T-cell (primary cell): ENCODE data around the gene KIAA2012. TPM values are rescaled to one million over a fixed set of nuclear protein-coding genes. Genes with fewer than 3 reads are reported as not detected.

ENCODE experiments used
- ATAC-seq, 4 experiments: fragments of 200-7000 bp in 3 of 4; fragments of 150-1000 bp in 1 of 4; cut with Tn5 transposase; replicated peaks in 1 of 4; 1 replicate in 3 of 4; 2 replicates in 1 of 4; pipeline ENCODE4 v1.10.0; 2021; ENCODE audit warnings: moderate library complexity in 3 of 4, mild to moderate bottlenecking in 2 of 4, moderate number of reproducible peaks in 1 of 4
- CTCF ChIA-PET, 2 donors: fragments of 300-600 bp; sonication (Branson Sonifier 250); formaldehyde crosslinking; loops; one replicate each; lab custom pipeline; 2022; ENCODE audit warnings: antibody characterized with exemption in 2 of 2; lab: Charles Lee
- POLR2A ChIA-PET, 2 donors: fragments of 300-600 bp; sonication (Branson Sonifier 250); formaldehyde crosslinking; loops; one replicate each; lab custom pipeline; 2022; ENCODE audit warnings: antibody characterized with exemption in 2 of 2; lab: Charles Lee
- DNase-seq, 35 experiments: peaks; one replicate each; pipeline versions ENCODE4 v3.0.0 to v3.0.0-alpha.2; 2013 to 2023
- H3K27ac ChIP-seq: one replicate; pipeline ENCODE4 v1.5.1; 2013; ENCODE audit warnings: low read length
- H3K27me3 ChIP-seq, 2 experiments: replicated peaks in 1 of 2; 1 replicate in 1 of 2; 2 replicates in 1 of 2; pipeline versions ENCODE4 v1.6.1 to v1.7.0; 2013; ENCODE audit warnings: low read length in 1 of 2, mixed read lengths in 1 of 2; ENCODE audit not compliant: control insufficient read depth in 2 of 2, insufficient read depth in 2 of 2; ENCODE audit errors: extremely low read depth in 1 of 2
- H3K36me3 ChIP-seq, 2 donors: 1 replicate in 1 of 2; 2 replicates in 1 of 2; pipeline versions ENCODE4 v1.6.1 to v1.7.0; 2013; ENCODE audit warnings: low read length in 1 of 2; ENCODE audit not compliant: control insufficient read depth in 2 of 2, insufficient read depth in 1 of 2; ENCODE audit errors: extremely low read depth in 1 of 2
- H3K4me1 ChIP-seq, 2 experiments: 1 replicate in 1 of 2; 2 replicates in 1 of 2; pipeline versions ENCODE4 v1.6.1 to v1.7.0; 2013; ENCODE audit warnings: low read length in 2 of 2, mixed read lengths in 1 of 2; ENCODE audit not compliant: insufficient read depth in 2 of 2, control insufficient read depth in 1 of 2; ENCODE audit errors: extremely low read depth in 1 of 2
- H3K4me3 ChIP-seq, 2 donors: 1 replicate in 1 of 2; 2 replicates in 1 of 2; pipeline versions ENCODE4 v1.5.1 to v1.7.0; 2013; ENCODE audit warnings: mild to moderate bottlenecking in 2 of 2, low read length in 1 of 2, moderate library complexity in 1 of 2; ENCODE audit not compliant: control insufficient read depth in 1 of 2; ENCODE audit errors: extremely low read depth in 1 of 2
- H3K9me3 ChIP-seq: 2 replicates; pipeline ENCODE4 v1.7.0; 2013
- H3K27ac Mint-ChIP-seq, 2 donors: one replicate each; pipeline ENCODE4 v1.8.0; 2020 to 2021; ENCODE audit warnings: mild to moderate bottlenecking in 2 of 2, mixed read lengths in 2 of 2
- H3K27me3 Mint-ChIP-seq, 2 donors: one replicate each; pipeline ENCODE4 v1.8.0; 2021 to 2022; ENCODE audit warnings: mixed read lengths in 2 of 2
- H3K36me3 Mint-ChIP-seq: one replicate; pipeline ENCODE4 v1.8.0; 2021; ENCODE audit warnings: mixed read lengths
- H3K4me1 Mint-ChIP-seq, 3 donors: one replicate each; pipeline ENCODE4 v1.8.0; 2020 to 2022; ENCODE audit warnings: mixed read lengths in 3 of 3, mild to moderate bottlenecking in 1 of 3
- H3K4me3 Mint-ChIP-seq, 3 donors: one replicate each; pipeline ENCODE4 v1.8.0; 2020 to 2022; ENCODE audit warnings: mild to moderate bottlenecking in 3 of 3, mixed read lengths in 3 of 3, moderate library complexity in 3 of 3
- H3K9me3 Mint-ChIP-seq, 3 donors: one replicate each; pipeline ENCODE4 v1.8.0; 2020 to 2022; ENCODE audit warnings: mixed read lengths in 3 of 3
- WGBS: methylation state at CpG from one replicate; pipeline ENCODE4 v1.1.5; 2013; ENCODE audit warnings: missing lambda C conversion rate; ENCODE audit not compliant: insufficient coverage; 5-methylcytosine and 5-hydroxymethylcytosine counted together
- total RNA-seq, 35 experiments: library from RNA in 6 of 35; stranded (reverse) in 6 of 35; fragments of 120-200 nt in 1 of 35; gene quantifications; one replicate each; pipeline versions ENCODE4 v1.2.1 to v1.2.4 and lab custom pipeline; 2013 to 2026

The KIAA2012 gene
- total RNA-seq, 5 donors from 2014 or later (not counting 1 experiment from before 2014, with no cell fraction given): not detected

- no peak overlapping the region for H3K4me3 ChIP-seq
- ChIA-PET POLR2A (no interaction called here), CTCF (no interaction called here)
- Mint-ChIP-seq H3K4me3 (no peak overlapping the region), H3K27me3 (peaks cover 3 to 8% of the 10 kb centered on the region in 2 donors), H3K9me3 (no peaks in the 10 kb centered on the region), H3K27ac (no peak overlapping the region), H3K36me3 (no peaks in the 10 kb centered on the region), H3K4me1 (no peaks in the 10 kb centered on the region)
- no peaks in the 10 kb centered on the region for H3K36me3 ChIP-seq
- no peak for ATAC-seq
- 96% methylated on average over 30 of the region's 36 CpGs for WGBS
- peaks cover 0 to 4% of the 10 kb centered on the region in 2 experiments for H3K27me3 ChIP-seq
- no peak for DNase-seq
- H3K27ac ChIP-seq: no peak overlapping the region
- H3K4me1 ChIP-seq: no peaks in the 10 kb centered on the region
- H3K9me3 ChIP-seq: no peaks in the 10 kb centered on the region
These were observed 63.5 kb downstream of the KIAA2012 start for GRCh38 chr2:202136526-202136925.

GRCh38 chr2:202140522-202141252 is 67.6 kb downstream of the KIAA2012 start:
- 71% methylated on average over 5 of the region's 12 CpGs for WGBS
- Histone ChIP-seq H3K4me3 (no peak overlapping the region), H3K4me1 (no peaks in the 10 kb centered on the region), H3K9me3 (no peaks in the 10 kb centered on the region), H3K36me3 (no peaks in the 10 kb centered on the region), H3K27ac (no peak overlapping the region), H3K27me3 (peaks cover 0 to 4% of the 10 kb centered on the region in 2 experiments)
- H3K27me3 Mint-ChIP-seq: peaks cover 3 to 8% of the 10 kb centered on the region in 2 donors
- H3K4me1 Mint-ChIP-seq: peaks cover 0 to 4% (median 2%) of the 10 kb centered on the region in 3 donors
- H3K27ac Mint-ChIP-seq: no peak overlapping the region
- ChIA-PET POLR2A (no interaction called here), CTCF (no interaction called here)
- no peak overlapping the region for H3K4me3 Mint-ChIP-seq
- ATAC-seq (no peak), DNase-seq (no peak)
- no peaks in the 10 kb centered on the region for H3K9me3 Mint-ChIP-seq
- H3K36me3 Mint-ChIP-seq: no peaks in the 10 kb centered on the region

- Mint-ChIP-seq H3K27ac (no peak overlapping the region), H3K9me3 (no peaks in the 10 kb centered on the region), H3K27me3 (peaks cover 3 to 8% of the 10 kb centered on the region in 2 donors), H3K4me3 (no peak overlapping the region), H3K4me1 (peaks cover 0 to 4% (median 2%) of the 10 kb centered on the region in 3 donors), H3K36me3 (no peaks in the 10 kb centered on the region)
- Histone ChIP-seq H3K36me3 (no peaks in the 10 kb centered on the region), H3K27ac (no peak overlapping the region), H3K4me3 (no peak overlapping the region), H3K27me3 (peaks cover 0 to 4% of the 10 kb centered on the region in 2 experiments), H3K9me3 (no peaks in the 10 kb centered on the region), H3K4me1 (no peaks in the 10 kb centered on the region)
- ChIA-PET POLR2A (no interaction called here), CTCF (no interaction called here)
- ATAC-seq (no peak), DNase-seq (no peak)
- whole genome bisulfite sequencing: no CpG with 5 or more reads among the region's 4 CpGs
These were observed 68.4 kb downstream of the KIAA2012 start for GRCh38 chr2:202141329-202141947.

- Mint-ChIP-seq H3K27ac (no peak overlapping the region), H3K4me3 (no peak overlapping the region), H3K36me3 (no peaks in the 10 kb centered on the region), H3K4me1 (peaks cover 0 to 4% (median 2%) of the 10 kb centered on the region in 3 donors), H3K27me3 (peaks cover 3 to 10% of the 10 kb centered on the region in 2 donors), H3K9me3 (no peaks in the 10 kb centered on the region)
- Histone ChIP-seq H3K4me3 (no peak overlapping the region), H3K4me1 (no peaks in the 10 kb centered on the region), H3K9me3 (no peaks in the 10 kb centered on the region), H3K27me3 (peaks cover 0 to 7% of the 10 kb centered on the region in 2 experiments), H3K27ac (no peak overlapping the region), H3K36me3 (no peaks in the 10 kb centered on the region)
- POLR2A ChIA-PET: no interaction called here
- WGBS: no CpG with 5 or more reads among the region's 1 CpG
- CTCF ChIA-PET: no interaction called here
- DNase-seq (no peak), ATAC-seq (no peak)
These were observed 69.5 kb downstream of the KIAA2012 start for GRCh38 chr2:202142540-202142939.

DNA sequence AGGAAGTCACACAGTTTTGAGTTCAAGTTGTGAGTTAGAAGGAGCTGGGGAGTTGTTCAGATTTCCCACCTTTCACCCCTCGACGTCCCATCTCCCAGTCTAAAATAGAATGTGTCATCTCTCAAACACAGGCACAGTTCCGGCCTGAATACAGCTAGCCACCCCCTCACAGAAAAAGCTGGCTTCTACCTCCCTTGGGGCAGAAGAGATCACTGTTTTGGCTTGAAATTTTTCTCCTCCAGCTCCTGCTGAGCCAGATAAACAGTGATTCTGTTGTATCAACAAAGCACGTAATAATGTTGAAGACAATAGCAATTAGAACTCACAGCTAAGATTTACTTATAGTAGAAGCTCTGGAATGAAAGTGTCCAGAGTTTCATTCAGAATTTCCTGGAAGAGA is 74.7 kb downstream of the KIAA2012 start:
- peaks cover 0 to 4% (median 2%) of the 10 kb centered on the region in 3 donors for H3K4me1 Mint-ChIP-seq
- DNase-seq (no peak), ATAC-seq (no peak)
- Histone ChIP-seq H3K27me3 (peaks cover 0 to 12% of the 10 kb centered on the region in 2 experiments), H3K9me3 (no peaks in the 10 kb centered on the region), H3K4me3 (no peak overlapping the region), H3K4me1 (no peaks in the 10 kb centered on the region), H3K36me3 (no peaks in the 10 kb centered on the region), H3K27ac (no peak overlapping the region)
- CTCF ChIA-PET: no interaction called here
- H3K9me3 Mint-ChIP-seq: no peaks in the 10 kb centered on the region
- H3K27ac Mint-ChIP-seq: no peak overlapping the region
- H3K27me3 Mint-ChIP-seq: peaks cover 11 to 13% of the 10 kb centered on the region in 2 donors
- POLR2A ChIA-PET: no interaction called here
- no peaks in the 10 kb centered on the region for H3K36me3 Mint-ChIP-seq
- 40% methylated on average over 1 of the region's 4 CpGs for WGBS
- H3K4me3 Mint-ChIP-seq: no peak overlapping the region

DNA sequence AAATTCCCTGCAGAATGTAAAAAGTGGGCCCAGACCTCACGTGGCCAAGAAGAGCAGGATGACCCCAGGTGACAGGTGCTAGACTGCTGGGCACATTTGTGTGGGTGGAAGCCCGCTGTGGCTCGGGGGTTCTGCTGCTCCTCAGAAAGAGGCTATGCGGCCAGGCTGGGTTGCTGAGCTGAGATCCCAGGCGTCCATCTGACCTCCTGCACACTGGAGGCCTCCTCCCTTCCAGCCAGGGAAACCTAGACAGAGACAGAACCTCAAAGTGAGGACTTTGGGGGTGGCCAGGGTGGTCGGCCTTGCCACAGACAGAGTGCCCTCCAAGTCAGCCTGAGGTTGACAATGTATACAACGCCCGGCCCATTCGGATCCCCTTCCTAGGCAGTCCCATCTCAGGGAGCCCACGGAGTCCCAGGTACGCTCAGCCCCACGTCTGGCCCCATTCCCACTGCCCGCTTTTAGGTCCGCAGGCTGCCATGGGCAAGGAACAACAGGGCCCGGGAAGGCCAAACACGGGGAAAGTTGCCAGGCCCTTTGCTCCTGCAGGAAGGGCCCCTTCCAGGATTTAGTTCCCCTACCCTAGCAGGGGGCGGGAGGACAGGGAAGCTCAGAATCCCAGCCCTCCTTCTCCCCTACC is 75.6 kb downstream of the KIAA2012 start:
- no peak for ATAC-seq
- 82% methylated on average over 13 of the region's 17 CpGs for WGBS
- DNase-seq: no peak
- no peak overlapping the region for H3K27ac Mint-ChIP-seq
- H3K27me3 ChIP-seq: peaks cover 0 to 16% of the 10 kb centered on the region in 2 experiments
- H3K9me3 ChIP-seq: no peaks in the 10 kb centered on the region
- no peaks in the 10 kb centered on the region for H3K36me3 Mint-ChIP-seq
- no peak overlapping the region for H3K4me3 ChIP-seq
- ChIA-PET POLR2A (no interaction called here), CTCF (no interaction called here)
- peaks cover 13 to 14% of the 10 kb centered on the region in 2 donors for H3K27me3 Mint-ChIP-seq
- no peak overlapping the region for H3K27ac ChIP-seq
- H3K4me1 ChIP-seq: no peaks in the 10 kb centered on the region
- H3K4me1 Mint-ChIP-seq: peaks cover 0 to 4% (median 2%) of the 10 kb centered on the region in 3 donors
- H3K36me3 ChIP-seq: no peaks in the 10 kb centered on the region
- H3K9me3 Mint-ChIP-seq: no peaks in the 10 kb centered on the region
- H3K4me3 Mint-ChIP-seq: no peak overlapping the region
